Measurements from ENCODE around the gene ARL9. TPM values are rescaled to one million over a fixed set of nuclear protein-coding genes. Genes with fewer than 3 reads are reported as not detected.

ARL9 gene
- total RNA-seq, 2 experiments from 2014 or later, result 0.16 to 0.25 TPM

DNA sequence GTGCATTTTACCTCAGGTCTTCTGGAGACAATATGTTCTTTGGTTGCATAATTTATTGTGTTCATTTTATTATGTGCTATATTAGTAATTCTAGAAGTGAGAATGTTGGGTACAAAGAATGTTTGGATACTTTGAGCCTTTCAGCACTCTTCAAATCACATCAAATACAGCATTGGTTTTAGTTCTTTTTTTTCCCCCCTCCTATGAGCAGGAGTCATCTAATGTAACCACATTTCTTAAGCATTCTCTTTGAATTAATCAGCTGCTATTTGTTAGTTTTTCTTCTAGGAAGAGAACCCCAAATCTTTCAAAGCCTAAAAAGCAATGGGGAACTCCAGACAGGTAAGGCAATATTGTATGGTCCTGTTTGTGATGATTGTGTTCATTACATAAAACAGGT is 46.7 kb downstream of the ARL9 start:
- H3K4me3 Mint-ChIP-seq, result no peak overlapping the region
- POLR2A ChIA-PET, result no interaction called here
- no peaks in the 10 kb centered on the region for H3K9me3 Mint-ChIP-seq
- TF ChIP-seq, protein P1, sequence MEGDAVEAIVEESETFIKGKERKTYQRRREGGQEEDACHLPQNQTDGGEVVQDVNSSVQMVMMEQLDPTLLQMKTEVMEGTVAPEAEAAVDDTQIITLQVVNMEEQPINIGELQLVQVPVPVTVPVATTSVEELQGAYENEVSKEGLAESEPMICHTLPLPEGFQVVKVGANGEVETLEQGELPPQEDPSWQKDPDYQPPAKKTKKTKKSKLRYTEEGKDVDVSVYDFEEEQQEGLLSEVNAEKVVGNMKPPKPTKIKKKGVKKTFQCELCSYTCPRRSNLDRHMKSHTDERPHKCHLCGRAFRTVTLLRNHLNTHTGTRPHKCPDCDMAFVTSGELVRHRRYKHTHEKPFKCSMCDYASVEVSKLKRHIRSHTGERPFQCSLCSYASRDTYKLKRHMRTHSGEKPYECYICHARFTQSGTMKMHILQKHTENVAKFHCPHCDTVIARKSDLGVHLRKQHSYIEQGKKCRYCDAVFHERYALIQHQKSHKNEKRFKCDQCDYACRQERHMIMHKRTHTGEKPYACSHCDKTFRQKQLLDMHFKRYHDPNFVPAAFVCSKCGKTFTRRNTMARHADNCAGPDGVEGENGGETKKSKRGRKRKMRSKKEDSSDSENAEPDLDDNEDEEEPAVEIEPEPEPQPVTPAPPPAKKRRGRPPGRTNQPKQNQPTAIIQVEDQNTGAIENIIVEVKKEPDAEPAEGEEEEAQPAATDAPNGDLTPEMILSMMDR (IDR thresholded peaks at IDR 0.05), result no peak
- no peaks in the 10 kb centered on the region for H3K36me3 Mint-ChIP-seq (ENCODE audit: low read depth)
- H3K27ac Mint-ChIP-seq, result no peak overlapping the region
- peaks cover 4% of the 10 kb centered on the region for H3K4me1 Mint-ChIP-seq (ENCODE audit: low read depth)
- ATAC-seq (no peak), DNase-seq (no peak)
- peaks cover 2% of the 10 kb centered on the region for H3K27me3 Mint-ChIP-seq
- CTCF ChIA-PET, result interaction anchor here (0.8 to 2.1 kb wide), 2 partner anchors 106 to 284 kb away, joined by 3 to 6 read pairs; no protein-coding TSS in a partner anchor
- intact Hi-C loops (cut with micrococcal nuclease), result no loop called here

DNA sequence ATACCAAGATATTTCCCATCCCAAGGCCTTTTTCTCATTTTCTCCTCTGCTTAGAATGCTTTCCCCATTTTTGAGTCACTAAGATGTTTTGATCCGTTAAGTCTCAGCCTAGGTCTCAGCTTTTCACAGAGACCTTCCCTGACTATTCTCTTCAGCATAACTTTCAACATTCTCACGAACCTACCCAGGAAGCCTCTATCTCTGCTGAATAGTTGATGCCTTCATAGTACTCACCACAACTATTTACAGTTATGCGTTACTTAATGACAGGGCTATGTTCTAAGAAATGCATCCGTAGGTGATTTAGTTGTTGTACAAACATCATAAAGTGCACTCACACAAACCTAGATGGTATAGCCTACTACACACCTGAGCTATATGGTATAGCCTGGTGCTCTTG is 64.5 kb downstream of the ARL9 start:
- Mint-ChIP-seq H3K36me3 (ENCODE audit: low read depth) (no peaks in the 10 kb centered on the region), H3K9me3 (no peaks in the 10 kb centered on the region), H3K27me3 (no peaks in the 10 kb centered on the region), H3K4me3 (no peak overlapping the region), H3K4me1 (ENCODE audit: low read depth) (no peaks in the 10 kb centered on the region), H3K27ac (no peak overlapping the region)
- CTCF ChIA-PET, result interaction anchor here (1.1 to 1.2 kb wide), 2 partner anchors 230 to 267 kb away, joined by 4 read pairs; no protein-coding TSS in a partner anchor
- POLR2A ChIA-PET, result no interaction called here
- DNase-seq (no peak), ATAC-seq (no peak)
- intact Hi-C loops (cut with micrococcal nuclease), result loop anchor here (10.0 kb wide), 1 partner anchor 235 kb away; no protein-coding TSS in a partner anchor
- TF ChIP-seq, protein P1 (IDR thresholded peaks at IDR 0.05), result no peak

Other genes with a start within 250 kb of the ARL9 start
- gene AASDH, start 118.3 kb upstream of the ARL9 start, total RNA-seq, result 10 to 100 TPM; 14.5 to 14.7 TPM
- gene PPAT, start 70.2 kb upstream of the ARL9 start, total RNA-seq, result 10 to 100 TPM; 44.1 to 46.9 TPM
- 100 to 1,000 TPM; 436 to 437 TPM for gene PAICS, start 69.5 kb upstream of the ARL9 start, total RNA-seq
- gene SRP72, start 38.2 kb upstream of the ARL9 start, total RNA-seq, result 100 to 1,000 TPM; 165 to 176 TPM
- gene HOPX, start 175.5 kb downstream of the ARL9 start, total RNA-seq, result 10 to 100 TPM; 55.8 to 58.7 TPM

All from activated CD8-positive, alpha-beta T cell treated with anti-CD3 and anti-CD28 coated beads for 36 hours (primary cell).